ENCODE measurements around the gene GLG1.
"Not testable (repeated sequence)": the region's sequence is repeated elsewhere in the genome, so short reads cannot be mapped to it uniquely, and the experiment has no call there.

The GLG1 gene

DNA sequence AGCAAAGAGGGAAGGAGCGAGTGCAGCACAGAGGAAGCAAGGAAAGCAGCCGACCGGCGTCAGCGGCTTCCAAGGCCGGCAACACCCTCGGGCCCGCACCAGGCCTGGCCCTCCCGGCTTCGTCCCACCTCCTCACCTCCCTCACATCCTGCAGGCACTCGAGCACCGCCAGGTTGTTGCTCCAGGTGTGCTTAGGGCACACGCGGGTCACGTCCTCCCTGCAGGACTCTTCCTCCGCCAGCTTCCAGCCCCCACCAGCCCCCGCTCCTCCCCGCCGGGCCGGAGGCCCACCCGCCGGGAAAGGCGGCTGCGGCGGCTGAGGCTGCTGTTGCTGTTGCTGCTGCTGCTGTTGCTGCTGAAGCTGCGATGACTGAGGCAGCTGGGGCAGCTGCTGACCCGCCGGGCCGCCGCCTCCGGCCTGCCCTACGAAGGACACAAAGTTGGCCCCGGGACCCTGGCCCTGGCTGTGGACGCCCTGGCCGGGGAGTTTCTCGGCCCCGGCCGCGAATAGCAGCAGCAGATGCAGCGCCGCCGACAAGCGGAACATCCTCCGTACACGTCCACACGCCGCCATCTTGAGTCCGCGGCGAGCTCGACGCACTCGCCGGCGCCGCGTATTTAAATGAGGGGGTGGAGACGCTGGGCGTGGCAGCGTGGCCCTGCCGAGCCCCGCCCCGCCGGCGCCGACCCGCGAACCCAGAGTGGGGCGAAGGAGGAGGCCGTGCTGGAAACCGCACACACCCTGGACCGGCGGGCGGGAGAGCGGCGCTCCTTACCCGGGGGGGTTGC, at the start of gene GLG1:
GLG1 (minus strand) TSS at position 594 of the 789 bp plus-strand sequence; CDS start at position 574, 20 bp downstream.
- DNase-seq (ENCODE audit: extremely low read depth in 1 of 2, low read depth in 1 of 2), result peak; percentile 69 to 85

GRCh38 chr16:74654536-74655050, 47.7 kb upstream of the GLG1 start:
- no peak for DNase-seq (ENCODE audit: extremely low read depth in 1 of 2, low read depth in 1 of 2)

- DNase-seq (ENCODE audit: extremely low read depth in 1 of 2, low read depth in 1 of 2), result not testable (repeated sequence)
Observed at GRCh38 chr16:74652883-74653282, 46.0 kb upstream of the GLG1 start.

DNA sequence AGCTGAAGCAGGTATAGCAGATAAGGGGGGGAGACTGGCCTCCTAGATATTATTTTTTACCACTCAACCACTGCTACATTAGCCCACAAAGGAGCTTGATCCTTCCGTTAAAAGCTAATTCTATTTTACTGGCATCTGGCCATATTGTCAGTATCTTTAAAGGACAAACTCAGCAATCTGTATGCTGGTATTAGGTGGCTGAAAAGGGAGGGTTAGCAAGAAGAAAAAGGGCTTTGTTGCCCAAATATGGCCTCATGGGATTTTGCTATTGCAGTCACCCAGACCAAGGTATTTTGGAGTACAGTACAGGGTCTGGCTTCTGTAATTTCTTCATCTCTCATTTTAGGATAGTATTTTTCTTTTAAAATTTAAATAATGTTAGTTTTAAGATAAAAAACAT, 45.3 kb upstream of the GLG1 start:
- DNase-seq (ENCODE audit: extremely low read depth in 1 of 2, low read depth in 1 of 2), result no peak

DNA sequence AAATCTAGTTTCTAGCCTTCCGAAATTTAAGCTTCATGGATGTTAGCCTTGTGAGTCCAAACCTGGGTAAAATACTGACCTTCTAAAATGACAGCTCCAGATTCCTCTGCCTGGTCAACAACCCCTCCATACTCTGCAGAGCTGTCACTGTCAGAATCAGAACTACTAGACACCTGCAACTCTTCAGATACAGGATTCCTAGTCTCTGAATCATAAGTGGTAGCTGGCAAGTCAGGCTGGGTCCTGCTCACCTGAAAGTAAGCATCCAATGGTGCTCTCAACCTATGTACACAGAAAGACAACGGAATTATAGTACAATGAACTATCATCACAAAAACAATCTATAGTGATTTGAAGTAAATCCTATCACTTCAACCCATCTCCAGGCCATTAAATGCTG, 44.9 kb upstream of the GLG1 start:
- DNase-seq (ENCODE audit: extremely low read depth in 1 of 2, low read depth in 1 of 2), result no peak

GRCh38 chr16:74650966-74651567, 44.2 kb upstream of the GLG1 start:
- DNase-seq (ENCODE audit: extremely low read depth in 1 of 2, low read depth in 1 of 2), result no peak

GRCh38 chr16:74649839-74650504, 43.1 kb upstream of the GLG1 start:
- no peak for DNase-seq (ENCODE audit: extremely low read depth in 1 of 2, low read depth in 1 of 2)

DNA sequence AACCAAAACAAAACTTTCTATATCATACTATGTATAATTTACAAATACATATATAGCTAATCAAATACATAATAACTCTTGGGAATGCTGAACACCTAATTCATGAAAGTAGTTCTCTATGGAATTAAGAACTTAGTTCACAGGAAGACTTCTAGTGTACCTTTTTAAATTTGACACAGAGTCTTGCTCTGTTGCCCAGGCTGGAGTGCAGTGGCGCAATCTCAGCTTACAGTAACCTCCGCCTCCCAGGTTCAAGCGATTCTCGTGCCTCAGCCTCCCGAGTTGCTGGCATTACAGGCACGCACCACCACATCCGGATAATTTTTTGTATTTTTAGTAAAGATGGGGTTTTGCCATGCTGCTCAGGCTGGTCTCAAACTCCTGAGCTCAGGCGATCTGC, 35.1 kb upstream of the GLG1 start:
- no peak for DNase-seq (ENCODE audit: extremely low read depth in 1 of 2, low read depth in 1 of 2)

DNA sequence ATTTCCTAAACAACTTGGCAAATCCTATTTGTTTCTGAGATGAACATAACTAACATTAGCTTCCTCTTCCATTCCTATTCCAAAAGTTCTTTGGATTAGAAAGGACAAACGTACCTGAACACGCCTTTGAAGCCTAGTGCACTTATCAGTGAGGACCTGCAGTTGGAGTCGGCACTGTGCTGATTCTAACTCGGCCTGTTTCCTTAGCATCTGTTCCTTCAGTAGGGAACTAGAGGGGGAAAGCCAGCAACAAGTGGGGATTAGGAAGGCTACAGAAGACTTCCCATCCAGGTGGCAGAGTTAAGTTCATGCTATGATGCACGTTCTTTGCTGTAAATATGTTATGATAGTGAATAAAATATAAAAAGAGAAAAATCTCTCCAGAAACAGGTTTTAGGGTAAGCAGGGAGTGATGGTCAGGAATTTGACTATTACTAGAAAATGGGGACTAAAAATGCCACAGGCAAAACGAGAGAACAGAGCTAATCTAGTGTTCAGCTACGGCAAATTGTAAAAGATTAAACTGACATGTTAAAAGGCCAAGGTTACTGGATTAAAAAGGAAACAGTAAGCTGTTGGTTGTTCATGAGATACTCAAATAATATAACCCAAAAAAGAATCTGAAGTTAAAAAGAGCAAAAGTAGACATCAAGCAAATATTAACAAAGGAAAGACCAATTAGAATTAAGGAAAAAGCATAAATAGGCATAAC, 31.0 kb upstream of the GLG1 start:
- no peak for DNase-seq (ENCODE audit: extremely low read depth in 1 of 2, low read depth in 1 of 2)

GRCh38 chr16:74635303-74635702, 28.4 kb upstream of the GLG1 start:
- no peak for DNase-seq (ENCODE audit: extremely low read depth in 1 of 2, low read depth in 1 of 2)

- DNase-seq (ENCODE audit: extremely low read depth in 1 of 2, low read depth in 1 of 2), result no peak
Observed at GRCh38 chr16:74633686-74634085, 26.8 kb upstream of the GLG1 start.

GRCh38 chr16:74627506-74628220, 20.7 kb upstream of the GLG1 start:
- DNase-seq (ENCODE audit: extremely low read depth in 1 of 2, low read depth in 1 of 2), result no peak

GRCh38 chr16:74626741-74627416, 20.0 kb upstream of the GLG1 start:
- no peak for DNase-seq (ENCODE audit: extremely low read depth in 1 of 2, low read depth in 1 of 2)

GRCh38 chr16:74625500-74626350, 18.8 kb upstream of the GLG1 start:
- DNase-seq (ENCODE audit: extremely low read depth in 1 of 2, low read depth in 1 of 2), result no peak

- no peak for DNase-seq (ENCODE audit: extremely low read depth in 1 of 2, low read depth in 1 of 2)
Observed at GRCh38 chr16:74623839-74624235, 16.9 kb upstream of the GLG1 start.

- DNase-seq (ENCODE audit: extremely low read depth in 1 of 2, low read depth in 1 of 2), result no peak
Observed at GRCh38 chr16:74623214-74623838, 16.4 kb upstream of the GLG1 start.

GRCh38 chr16:74622005-74622404, 15.1 kb upstream of the GLG1 start:
- DNase-seq (ENCODE audit: extremely low read depth in 1 of 2, low read depth in 1 of 2), result no peak

- DNase-seq (ENCODE audit: extremely low read depth in 1 of 2, low read depth in 1 of 2), result no peak
Observed at GRCh38 chr16:74617206-74617788, 10.4 kb upstream of the GLG1 start.
